Caki2 (cell line): ENCODE data around the gene ARAP1. TPM values are rescaled to one million over a fixed set of nuclear protein-coding genes. Genes with fewer than 3 reads are reported as not detected.
A peak's percentile ranks its signal among the peaks of the same experiment; 100 is the strongest.

ENCODE experiments used
- DNase-seq: peaks from one replicate; pipeline ENCODE4 v3.0.0-alpha.2; 2015; ENCODE audit warnings: low read depth
- in situ Hi-C: cut with HindIII; loops from 2 replicates; pipeline ENCODE4 v1.10.0; 2016; ENCODE audit warnings: low sequenced_read_pairs, low pct_unique_long_range_greater_than_20kb, mixed read lengths
- total RNA-seq: library from RNA; depleted of rRNA; stranded (reverse); fragments of >200 nt; shearing (Covaris generic); gene quantifications from 2 replicates; pipeline ENCODE4 v1.2.3, GENCODE V29; 2014; ENCODE audit warnings: low replicate concordance

Gene ARAP1
- total RNA-seq, 1 experiment from 2014 or later = 45.6 TPM

DNA sequence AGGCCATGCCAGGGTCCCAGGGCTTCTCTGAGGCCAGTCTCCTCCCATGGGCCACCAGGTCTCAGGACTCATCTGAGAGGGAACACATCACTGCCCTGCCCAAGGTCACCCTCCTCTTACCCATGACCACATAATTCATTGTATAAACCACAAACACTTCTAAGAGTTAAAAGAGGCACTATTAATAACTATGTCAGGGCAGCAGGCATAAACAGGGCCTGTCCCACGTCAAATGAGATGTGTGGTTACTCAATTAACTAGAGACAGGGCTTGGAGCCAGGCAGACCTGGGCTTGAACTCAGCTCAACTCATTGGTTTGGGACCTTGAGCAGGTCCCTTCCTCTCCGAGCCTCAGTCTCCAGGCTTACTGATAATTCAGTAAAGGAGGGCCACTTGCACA, 33.1 kb downstream of the ARAP1 start:
- no peak for DNase-seq
- in situ Hi-C loops = no loop called here

DNA sequence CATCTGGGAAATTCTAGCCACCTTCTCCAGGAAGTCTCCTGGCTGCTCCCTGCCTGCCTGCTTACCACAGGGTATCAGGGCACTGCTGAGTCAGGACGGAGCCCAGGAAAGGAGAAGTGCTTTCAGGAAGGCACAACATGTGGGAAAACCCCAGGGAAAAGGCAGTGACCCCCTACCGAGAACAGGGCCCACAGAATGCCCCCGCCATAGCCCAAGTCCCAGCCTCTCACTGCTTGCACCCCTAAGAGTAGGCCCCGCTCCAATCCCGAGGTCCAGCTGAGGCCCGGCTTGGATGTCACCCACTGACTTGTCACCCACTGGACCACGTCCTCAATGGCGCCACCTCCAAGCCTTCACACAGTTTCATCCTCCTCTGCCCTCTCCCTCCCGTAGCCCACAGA, 34.1 kb downstream of the ARAP1 start:
- no peak for DNase-seq
- in situ Hi-C loops = no loop called here

DNA sequence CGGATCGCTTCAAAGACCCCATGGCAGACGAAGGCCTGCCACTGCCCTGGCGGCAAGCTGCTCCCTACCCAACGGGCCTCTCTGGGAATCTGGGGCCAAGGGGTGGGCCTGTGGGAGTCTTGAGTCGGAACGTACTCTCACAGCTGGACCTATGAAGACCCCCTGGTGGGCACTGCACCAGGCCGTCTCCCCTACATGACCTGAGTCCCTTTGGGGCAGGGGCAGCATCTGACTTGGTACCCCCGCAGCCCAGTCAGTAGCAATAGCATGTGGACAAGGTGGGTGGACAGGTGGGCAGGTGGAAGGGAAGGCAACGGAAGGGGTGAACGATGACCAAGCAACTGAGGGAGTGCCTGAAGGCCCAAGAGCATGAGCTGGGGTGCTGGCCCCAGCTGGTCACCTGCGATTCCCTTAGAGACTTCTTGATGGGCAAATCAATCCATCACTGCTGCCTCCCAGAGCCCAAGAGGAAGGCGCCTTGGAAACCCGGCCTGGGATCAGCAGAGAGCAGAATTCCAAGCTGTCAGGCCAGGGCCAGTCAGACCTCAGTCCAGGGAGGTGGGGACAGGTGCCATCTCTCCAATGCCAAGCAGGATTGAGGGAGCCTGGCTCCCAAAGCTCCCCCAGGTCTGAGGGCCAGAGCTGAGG, 35.3 kb downstream of the ARAP1 start:
- in situ Hi-C loops = no loop called here
- DNase-seq = no peak

DNA sequence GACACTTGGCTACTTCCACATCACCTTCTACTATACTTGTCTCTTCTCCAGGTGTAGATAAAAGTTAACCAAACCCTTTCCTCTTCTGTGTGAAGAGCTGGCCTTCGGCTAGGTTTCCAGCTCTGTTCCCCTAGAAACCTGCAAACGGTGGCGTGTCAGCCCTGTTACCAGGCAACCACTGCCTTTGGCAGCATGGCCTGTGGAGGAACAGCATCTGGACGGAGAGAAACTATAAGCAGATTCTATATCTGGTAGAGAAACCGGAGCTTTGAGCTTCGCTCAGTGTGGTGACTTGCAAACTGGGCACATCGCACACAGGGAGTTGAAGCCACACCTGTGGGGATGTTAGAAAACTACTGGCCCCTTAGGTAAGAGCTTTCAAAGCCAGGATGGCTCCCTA, 35.9 kb downstream of the ARAP1 start:
- DNase-seq = no peak
- in situ Hi-C loops = no loop called here

DNA sequence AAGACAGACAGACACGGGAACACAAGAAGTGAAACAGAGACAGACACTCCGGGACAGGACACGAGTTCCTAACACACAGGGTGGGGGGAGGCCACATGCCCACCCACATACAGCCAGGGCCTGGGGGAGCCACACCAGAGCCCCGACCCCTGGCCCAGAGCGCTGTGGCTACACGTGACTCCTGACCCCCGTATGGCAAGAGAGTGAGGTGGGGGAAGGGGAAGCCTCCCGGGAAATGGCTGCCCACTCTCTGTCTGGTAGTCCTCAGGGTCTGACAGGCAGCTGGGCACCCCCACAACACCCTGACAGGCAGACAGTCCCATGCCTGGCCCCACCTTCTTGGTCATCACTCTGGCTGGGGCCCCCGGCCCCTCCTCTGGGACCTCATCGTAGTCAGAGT, 39.4 kb downstream of the ARAP1 start:
- no peak for DNase-seq
- in situ Hi-C loops = no loop called here

DNA sequence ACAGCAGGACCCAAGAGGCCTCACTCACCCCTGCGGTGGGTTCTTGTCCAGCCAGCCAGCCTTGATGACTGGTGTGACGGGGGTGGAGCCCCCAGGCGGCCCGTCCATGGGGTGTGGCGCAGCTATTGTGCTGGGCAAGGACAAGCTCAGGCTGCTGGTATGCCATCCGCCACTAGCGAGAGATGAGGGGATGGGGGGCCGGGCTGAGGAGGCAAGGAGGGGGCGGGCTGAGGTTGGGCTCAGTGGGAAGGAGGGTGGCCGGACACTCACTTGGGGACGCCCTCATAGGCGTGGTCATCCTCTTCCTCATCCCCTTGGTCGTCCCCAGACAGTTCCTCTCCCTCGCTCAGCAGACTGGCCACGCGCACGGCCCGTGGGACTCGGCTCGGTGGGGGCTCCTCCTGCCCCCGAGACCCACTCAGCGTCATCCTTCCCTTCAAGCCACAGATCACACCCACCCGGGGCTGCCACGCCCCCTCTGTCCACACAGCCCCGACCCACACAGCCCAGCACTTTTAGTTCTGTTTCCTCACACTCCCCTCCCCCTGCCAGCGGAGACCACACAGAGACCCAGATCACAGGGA, 39.9 kb downstream of the ARAP1 start:
- DNase-seq = no peak
- in situ Hi-C loops = no loop called here

DNA sequence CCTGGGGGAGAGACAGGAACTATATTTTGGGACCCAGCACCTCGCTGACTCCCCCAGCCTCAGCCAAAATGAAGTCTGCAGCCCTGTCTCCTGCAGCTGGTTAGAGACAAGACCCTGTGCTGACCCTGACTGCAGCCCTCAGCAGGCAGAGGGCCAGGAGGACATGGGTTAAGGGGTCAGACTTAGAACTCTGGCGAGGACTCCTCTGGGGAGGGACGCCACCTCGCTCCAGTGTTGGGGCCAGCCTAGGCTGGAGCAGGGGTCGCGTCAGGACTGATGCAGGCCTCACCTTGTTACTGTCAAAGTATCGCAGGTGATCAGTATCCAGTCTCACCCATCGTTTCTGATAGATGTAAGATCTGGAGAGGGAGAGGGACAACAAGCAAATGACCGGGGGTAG, 41.1 kb downstream of the ARAP1 start:
- no peak for DNase-seq
- in situ Hi-C loops = no loop called here

DNA sequence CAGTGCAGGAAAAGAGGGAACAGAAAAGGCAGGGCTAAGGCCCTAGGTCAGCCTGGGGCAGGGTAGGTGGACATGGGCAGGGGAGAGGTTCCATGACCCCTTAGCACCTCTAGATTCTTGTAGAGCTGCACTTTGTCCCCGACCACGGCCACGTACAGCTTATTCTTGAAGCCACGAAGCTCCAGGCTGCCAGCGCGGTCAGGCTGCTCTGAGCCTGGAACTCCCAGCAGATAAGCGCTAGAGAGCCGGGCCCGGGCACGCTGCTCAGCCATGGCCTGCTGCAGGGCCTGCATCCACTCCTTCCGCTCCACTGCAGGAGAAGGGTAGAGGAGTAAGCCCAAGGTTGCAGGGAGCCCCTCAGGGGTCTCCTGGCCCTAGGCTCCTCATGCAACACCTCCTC, 41.9 kb downstream of the ARAP1 start:
- in situ Hi-C loops = no loop called here
- DNase-seq = no peak

DNA sequence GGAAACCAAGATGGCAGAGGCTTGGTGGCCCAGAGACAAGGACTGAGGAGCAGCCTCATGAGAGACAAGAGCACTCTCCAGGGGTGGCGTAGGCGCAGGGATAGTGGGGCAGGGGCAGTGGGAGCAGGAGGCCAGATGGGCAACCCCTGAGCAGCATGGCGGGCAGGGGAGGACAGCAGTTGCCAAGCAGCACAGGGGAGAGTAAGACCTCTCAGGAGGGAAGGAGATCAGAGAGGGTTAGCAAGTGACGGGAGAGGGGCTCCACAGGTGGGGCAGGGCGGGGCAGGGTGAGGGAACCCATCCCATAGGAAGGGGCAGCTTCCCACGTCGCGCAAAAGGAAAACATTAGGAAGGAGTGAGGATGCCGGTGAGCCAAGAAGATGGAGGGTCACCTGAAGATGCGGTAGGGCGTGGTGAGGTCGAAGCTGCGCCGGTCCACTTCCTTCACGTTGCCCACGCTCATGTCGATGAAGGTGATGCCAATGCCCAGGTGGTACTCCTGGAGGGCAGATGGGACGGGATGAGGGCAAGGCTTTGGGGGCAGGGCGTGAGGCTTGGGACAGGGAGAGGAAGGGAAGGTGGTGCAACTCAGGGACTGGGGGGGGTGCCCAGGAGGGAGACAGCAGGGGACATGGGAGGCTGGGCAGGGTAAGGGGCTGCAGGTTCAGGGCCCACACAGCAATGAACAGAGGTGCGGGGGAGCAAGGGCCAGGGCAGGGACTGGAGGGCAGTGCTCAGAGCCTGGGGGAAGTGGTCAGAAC, 42.5 kb downstream of the ARAP1 start:
- in situ Hi-C loops = no loop called here
- no peak for DNase-seq

DNA sequence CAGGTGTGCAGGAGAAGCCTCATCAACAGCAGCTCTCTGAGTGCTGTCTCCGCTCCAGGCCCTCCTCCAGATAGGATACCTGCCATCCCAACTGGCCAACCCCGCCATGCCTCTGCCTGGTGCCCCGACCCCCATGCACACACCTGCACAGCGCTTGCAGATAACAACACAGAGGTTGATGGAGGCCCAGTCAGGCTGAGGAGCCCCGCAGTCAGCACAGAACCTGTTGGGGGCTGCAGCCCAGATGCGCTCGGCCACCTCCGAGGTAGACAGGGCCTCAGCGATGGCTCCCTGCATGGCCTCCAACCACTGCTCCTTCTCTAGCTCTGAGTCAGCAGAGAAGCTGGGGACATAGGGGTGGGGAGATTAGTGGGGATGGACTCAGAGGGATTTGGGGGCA, 45.2 kb downstream of the ARAP1 start:
- in situ Hi-C loops = no loop called here
- no peak for DNase-seq

DNA sequence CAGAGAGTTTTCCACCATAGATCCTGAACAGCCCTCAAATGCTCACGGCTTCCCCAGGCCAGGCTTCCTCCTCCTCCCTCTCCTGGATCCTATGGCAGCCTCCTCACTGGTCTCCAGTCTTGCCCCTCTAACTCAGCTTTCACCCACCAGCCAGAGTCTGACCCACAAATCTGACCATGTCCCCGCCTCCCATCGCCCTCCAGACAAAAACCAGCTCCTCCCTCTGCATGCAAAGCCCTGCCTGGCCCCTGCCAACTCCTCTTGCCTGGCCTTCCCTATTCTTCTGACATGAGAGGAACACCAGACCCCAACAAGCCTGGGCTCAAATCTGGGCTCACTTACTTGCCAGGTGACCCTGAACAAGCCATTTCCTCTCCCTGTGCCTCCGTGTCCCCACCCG, 45.6 kb downstream of the ARAP1 start:
- DNase-seq = no peak
- in situ Hi-C loops = no loop called here

DNA sequence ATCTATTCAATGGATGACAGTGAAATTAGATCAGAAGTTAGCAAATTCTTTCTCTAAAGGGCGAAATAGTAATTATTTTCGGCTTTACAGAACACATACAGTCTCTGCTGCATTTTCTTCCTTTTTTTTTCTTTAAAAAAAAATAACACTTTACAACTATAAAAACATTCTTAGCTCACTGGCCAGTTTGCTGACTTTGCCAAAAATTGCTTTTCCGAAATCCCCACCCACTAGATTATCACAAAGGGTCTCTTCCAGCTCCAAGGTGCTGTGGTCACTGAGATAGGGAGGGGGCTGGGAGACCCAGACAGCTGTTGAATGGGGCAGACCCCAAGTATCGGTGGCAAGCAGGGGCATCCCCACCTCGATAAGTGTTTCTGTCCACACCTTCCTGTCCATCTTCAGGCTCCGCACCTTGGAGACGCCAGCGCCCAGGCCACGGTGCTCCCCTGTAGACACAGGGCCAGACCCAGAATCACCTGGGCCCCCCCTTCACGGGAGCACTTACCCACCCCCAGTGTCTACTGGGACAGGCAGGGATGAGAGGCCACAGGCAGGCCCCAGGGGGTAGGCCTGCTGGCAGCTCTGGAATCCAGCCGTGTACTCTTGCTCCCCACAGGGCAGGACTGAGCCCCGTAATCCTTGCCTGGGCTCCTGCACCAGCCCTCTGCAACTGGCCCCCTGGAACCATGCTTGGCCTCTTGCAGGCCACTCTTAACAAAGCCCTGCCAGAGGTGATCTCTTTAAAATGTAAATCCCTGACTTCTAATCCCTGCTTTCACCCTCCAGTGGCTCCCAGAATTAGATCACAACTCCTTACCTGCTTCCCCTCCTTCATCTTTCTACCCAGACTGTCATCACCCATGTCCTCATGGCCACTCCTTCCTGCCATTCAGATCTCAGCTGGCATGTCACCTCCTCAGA, 46.5 kb downstream of the ARAP1 start:
- in situ Hi-C loops = no loop called here
- DNase-seq = no peak

DNA sequence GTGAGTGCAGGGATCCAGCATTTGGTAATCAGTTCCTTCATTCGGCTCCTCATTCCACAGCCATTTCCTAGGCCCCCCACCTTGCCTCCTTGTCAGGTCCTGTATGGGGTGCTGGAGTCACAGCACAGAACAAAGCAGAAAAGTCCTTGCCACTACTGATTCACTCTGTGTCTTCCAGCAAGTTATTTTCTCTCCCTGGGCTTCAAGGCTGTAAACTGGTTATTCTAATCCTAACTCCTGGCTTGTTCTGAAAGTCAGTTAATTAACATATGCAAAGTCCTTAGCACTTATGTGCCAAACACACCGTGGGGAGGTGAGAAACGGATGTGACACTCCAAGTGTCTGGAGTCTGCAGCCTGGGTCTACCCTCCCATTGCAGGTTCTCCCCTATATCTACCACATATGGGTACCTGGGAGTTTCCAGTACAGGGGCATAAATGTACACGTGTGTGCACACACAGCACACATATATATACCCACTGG, 47.4 kb downstream of the ARAP1 start:
- in situ Hi-C loops = no loop called here
- no peak for DNase-seq

DNA sequence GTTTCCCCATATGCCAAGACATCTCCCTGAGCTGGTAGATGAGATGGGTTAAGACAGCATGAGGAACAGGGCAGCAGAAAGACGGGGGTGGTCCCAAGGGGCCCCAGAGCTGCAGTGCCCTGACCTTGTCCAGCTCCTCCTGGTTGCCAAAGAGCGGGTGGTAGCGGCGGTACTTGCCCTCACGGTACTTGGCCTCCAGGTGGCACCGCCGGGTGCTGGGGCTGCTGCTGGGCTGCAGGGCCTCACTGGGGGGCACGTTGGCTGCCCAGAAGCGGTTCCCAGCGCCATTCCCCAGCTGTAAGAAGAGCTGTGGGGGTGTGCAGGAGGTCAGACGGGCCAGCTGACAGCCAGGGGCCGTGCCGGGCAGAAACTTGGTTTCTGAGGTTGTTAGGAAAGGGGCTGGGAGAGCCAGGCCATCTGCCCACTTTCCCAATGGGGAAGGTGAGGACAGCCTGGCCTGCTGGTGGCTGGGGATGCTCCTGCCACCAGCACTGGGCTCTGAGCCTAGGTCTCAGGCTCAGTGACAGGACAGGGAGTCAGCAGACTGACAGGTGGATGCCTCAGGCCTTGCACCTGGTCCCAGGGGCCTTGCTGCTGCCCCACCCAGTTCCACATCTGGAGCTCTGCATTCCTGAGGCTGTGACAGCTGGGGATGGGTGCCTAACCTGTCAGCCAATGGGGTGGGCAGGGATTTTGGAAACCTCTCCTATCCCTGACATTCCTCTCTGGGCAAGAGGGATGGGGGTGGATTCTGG, 48.0 kb downstream of the ARAP1 start:
- in situ Hi-C loops = no loop called here
- DNase-seq = no peak

DNA sequence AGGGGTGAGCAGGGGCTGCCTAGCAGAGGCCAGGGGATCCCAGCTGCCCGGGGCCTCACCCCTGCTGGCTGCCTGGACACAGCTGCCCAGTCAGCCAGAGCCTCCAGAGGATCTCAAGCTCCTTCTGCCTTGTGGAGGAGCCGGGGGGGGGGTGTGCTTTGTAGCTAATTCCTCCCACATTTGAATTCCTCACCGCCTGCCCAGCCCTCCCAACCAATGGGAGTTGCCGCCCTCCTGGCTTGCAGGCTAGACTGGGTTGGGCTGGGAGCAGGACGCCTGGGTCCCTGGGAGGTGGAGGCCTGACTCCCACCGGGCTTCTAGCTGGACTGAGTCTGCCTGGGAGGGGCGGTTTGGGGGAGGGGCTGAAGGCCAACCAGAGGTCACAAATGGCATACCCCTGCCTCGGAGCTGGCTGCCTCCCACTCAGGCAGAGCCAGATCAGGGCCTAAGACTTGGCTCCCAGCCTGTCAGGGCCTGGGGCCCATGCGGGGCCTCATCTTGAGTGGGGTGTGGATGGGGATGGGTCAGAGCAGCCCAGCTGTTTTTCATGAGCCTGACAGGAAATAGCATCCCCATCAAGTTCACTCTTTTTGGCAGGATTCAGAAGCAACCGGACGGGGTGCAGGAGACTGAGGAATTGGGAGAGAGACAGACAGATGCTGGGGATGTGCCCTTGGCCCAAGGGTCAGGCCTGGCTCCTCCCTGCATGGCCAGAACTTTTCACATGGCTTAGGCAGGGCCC, 48.8 kb downstream of the ARAP1 start:
- DNase-seq = peak; percentile 73
- in situ Hi-C loops = no loop called here

DNA sequence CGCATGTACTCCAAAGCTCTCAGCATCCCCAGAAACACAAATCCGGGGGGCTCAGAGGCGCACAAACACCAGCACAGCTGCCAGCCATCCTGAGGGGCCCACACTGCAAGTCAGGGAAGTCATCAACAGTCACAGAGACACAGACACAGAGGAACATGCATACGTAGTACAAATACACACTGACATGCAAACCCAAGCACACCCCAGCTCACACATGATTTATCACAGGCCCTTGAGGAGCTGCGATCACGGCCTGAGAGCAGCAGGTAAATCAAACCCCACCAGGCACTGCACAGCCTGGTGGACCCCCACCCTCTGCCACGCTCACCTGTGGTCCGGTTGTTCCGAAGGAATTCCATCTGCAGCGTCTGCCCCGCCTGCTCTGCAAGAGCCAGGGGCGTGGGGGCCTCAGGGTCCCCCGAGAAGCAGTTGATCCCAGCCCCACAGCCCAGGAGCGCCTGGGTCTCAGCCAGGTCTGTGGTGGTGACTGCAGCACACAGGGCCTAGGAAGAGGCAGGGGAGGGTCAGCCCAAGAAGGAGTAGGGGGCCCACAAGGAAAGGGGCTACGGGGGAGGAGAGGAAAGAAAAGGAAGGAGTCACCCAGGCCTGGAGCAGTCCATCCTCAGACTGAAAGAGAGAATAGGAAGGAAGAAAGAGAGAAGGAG, 49.5 kb downstream of the ARAP1 start:
- in situ Hi-C loops = no loop called here
- no peak for DNase-seq

DNA sequence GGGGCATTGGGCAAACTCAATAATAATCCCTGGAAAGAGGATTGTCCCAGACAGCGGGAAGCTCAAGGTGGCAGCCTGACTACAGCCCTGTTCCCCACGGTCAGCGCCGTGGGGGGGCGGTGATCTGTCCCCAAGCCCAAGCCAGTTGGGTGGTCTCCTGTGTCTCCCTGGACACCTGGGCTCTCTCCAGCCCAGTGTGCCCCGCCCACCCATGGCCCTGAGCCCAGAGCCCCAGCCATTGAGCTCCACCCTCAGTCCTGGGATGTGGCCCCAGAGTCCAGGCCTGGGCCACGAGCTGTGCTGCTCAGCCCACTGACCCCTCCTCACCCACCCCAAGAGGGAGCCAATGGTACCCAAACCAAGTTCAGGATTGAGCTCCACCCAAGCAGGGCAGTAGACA, 50.1 kb downstream of the ARAP1 start:
- in situ Hi-C loops = no loop called here
- DNase-seq = no peak
